Cardiac muscle cell (in vitro differentiated cells and primary cell): ENCODE data around the gene IGF2BP3. TPM values are rescaled to one million over a fixed set of nuclear protein-coding genes. Genes with fewer than 3 reads are reported as not detected.

Source experiments
- DNase-seq, 2 donors: peaks; one replicate each; pipeline versions ENCODE4 v3.0.0 to v3.0.0-alpha.2; 2010 to 2017; ENCODE audit warnings: low read depth in 1 of 2, low spot score in 1 of 2
- H3K27ac ChIP-seq: fragments of 200-600 bp; sonication (generic); 2 replicates; pipeline ENCODE4 v1.5.1; 2016
- H3K27me3 ChIP-seq: fragments of 200-600 bp; sonication (generic); 2 replicates; pipeline ENCODE4 v1.6.0; 2016; ENCODE audit warnings: control low read depth
- H3K36me3 ChIP-seq: fragments of 200-600 bp; sonication (generic); 2 replicates; pipeline ENCODE4 v1.5.1; 2016; ENCODE audit warnings: control low read depth
- H3K4me1 ChIP-seq: fragments of 200-600 bp; sonication (generic); 2 replicates; pipeline ENCODE4 v1.8.1; 2017; ENCODE audit warnings: low read depth, mild to moderate bottlenecking, mixed run types
- H3K4me3 ChIP-seq: fragments of 200-600 bp; sonication (generic); 2 replicates; pipeline ENCODE4 v1.5.1; 2016; ENCODE audit warnings: mild to moderate bottlenecking
- H3K9me3 ChIP-seq: fragments of 200-600 bp; sonication (generic); 2 replicates; pipeline ENCODE4 v1.5.1; 2017; ENCODE audit warnings: low read depth, mild to moderate bottlenecking, control low read depth
- CTCF ChIP-seq: IDR thresholded peaks from 2 replicates; pipeline ENCODE4 v1.5.1; 2012; ENCODE audit warnings: low read depth, mild to moderate bottlenecking, low read length
- polyA plus RNA-seq: library from polyadenylated mRNA; unstranded; fragments of >200 nt; fragmentation: Nextera tagmentation; extraction: Ambion mirVana; gene quantifications from 2 replicates; pipeline ENCODE4 v1.2.1, GENCODE V29; 2016
- total RNA-seq: library from RNA; depleted of rRNA; stranded (reverse); fragments of >200 nt; gene quantifications from 2 replicates; pipeline ENCODE4 v1.2.3, GENCODE V29; 2016

IGF2BP3 gene
- total and polyA plus RNA-seq, 2 experiments from 2014 or later, result 30.5 to 59.3 TPM

GRCh38 chr7:23294549-23295400 lies 175.5 kb downstream of the IGF2BP3 start:
- Histone ChIP-seq H3K27ac (no peak overlapping the region), H3K9me3 (no peaks in the 10 kb centered on the region), H3K4me3 (no peak overlapping the region), H3K27me3 (no peaks in the 10 kb centered on the region), H3K36me3 (no peaks in the 10 kb centered on the region), H3K4me1 (peaks cover 6% of the 10 kb centered on the region)
- no peak for DNase-seq
- no peak for TF ChIP-seq CTCF

- Histone ChIP-seq H3K4me1 (peaks cover 3% of the 10 kb centered on the region), H3K4me3 (no peak overlapping the region), H3K9me3 (no peaks in the 10 kb centered on the region), H3K36me3 (no peaks in the 10 kb centered on the region), H3K27ac (no peak overlapping the region), H3K27me3 (no peaks in the 10 kb centered on the region)
- no peak for DNase-seq
- no peak for TF ChIP-seq CTCF
Measured at GRCh38 chr7:23293500-23294073, 176.7 kb downstream of the IGF2BP3 start.

GRCh38 chr7:23292623-23293022 lies 177.7 kb downstream of the IGF2BP3 start:
- H3K4me3 ChIP-seq, result no peak overlapping the region
- no peak for TF ChIP-seq CTCF
- no peak overlapping the region for H3K27ac ChIP-seq
- H3K36me3 ChIP-seq, result no peaks in the 10 kb centered on the region
- DNase-seq, result no peak
- H3K9me3 ChIP-seq, result no peaks in the 10 kb centered on the region
- H3K27me3 ChIP-seq, result no peaks in the 10 kb centered on the region
- H3K4me1 ChIP-seq, result no peaks in the 10 kb centered on the region

- Histone ChIP-seq H3K4me1 (no peaks in the 10 kb centered on the region), H3K9me3 (no peaks in the 10 kb centered on the region), H3K27ac (no peak overlapping the region), H3K4me3 (no peak overlapping the region), H3K36me3 (no peaks in the 10 kb centered on the region), H3K27me3 (no peaks in the 10 kb centered on the region)
- TF ChIP-seq CTCF, result no peak
- no peak for DNase-seq
Measured at GRCh38 chr7:23291957-23292560, 178.2 kb downstream of the IGF2BP3 start.

GRCh38 chr7:23290993-23291392 lies 179.3 kb downstream of the IGF2BP3 start:
- Histone ChIP-seq H3K36me3 (no peaks in the 10 kb centered on the region), H3K4me1 (no peaks in the 10 kb centered on the region), H3K9me3 (no peaks in the 10 kb centered on the region), H3K27ac (no peak overlapping the region), H3K27me3 (no peaks in the 10 kb centered on the region), H3K4me3 (no peak overlapping the region)
- TF ChIP-seq CTCF, result no peak
- DNase-seq, result no peak
